Brain microvascular endothelial cell (primary cell): ENCODE measurements around the gene PCDHGA1.
"Not testable (repeated sequence)": the region's sequence is repeated elsewhere in the genome, so short reads cannot be mapped to it uniquely, and the experiment has no call there.

ENCODE experiments used
- DNase-seq: peaks from one replicate; pipeline ENCODE4 v3.0.0-alpha.2; 2020
- H3K27ac ChIP-seq: fragments of 250-450 bp; sonication (Bioruptor Pico); 2 replicates; pipeline ENCODE4 v1.5.1; 2020; ENCODE audit warnings: mild to moderate bottlenecking, moderate library complexity
- H3K27me3 ChIP-seq: fragments of 250-450 bp; sonication (Bioruptor Pico); replicated peaks from 2 replicates; pipeline ENCODE4 v1.5.1; 2020; ENCODE audit warnings: mild to moderate bottlenecking
- H3K36me3 ChIP-seq: fragments of 250-450 bp; sonication (Bioruptor Pico); replicated peaks from 2 replicates; pipeline ENCODE4 v1.5.1; 2020; ENCODE audit warnings: mild to moderate bottlenecking
- H3K4me3 ChIP-seq: 2 replicates; pipeline ENCODE4 v1.5.1; 2011; ENCODE audit warnings: low read depth, mild to moderate bottlenecking, control low read depth, low read length, moderate library complexity
- CTCF ChIP-seq: IDR thresholded peaks from 2 replicates; pipeline ENCODE4 v1.5.1; 2011; ENCODE audit warnings: low read depth, mild to moderate bottlenecking, moderate library complexity, low read length, control low read depth, inconsistent platforms; ENCODE audit errors: missing control alignments
- in situ Hi-C: cut with HindIII; loops from 2 replicates; pipeline ENCODE4 v1.10.0; 2017; ENCODE audit warnings: low sequenced_read_pairs, low pct_ligation_motif_present

PCDHGA1 gene

GRCh38 chr5:141330299-141331080 lies at the start of gene PCDHGA1:
PCDHGA1 (plus strand) TSS chr5:141330514.
- peak within 1 kb of the TSS; percentile 13 for H3K4me3 ChIP-seq

GRCh38 chr5:141298376-141298775 lies 31.9 kb upstream of the PCDHGA1 start:
- Histone ChIP-seq H3K27me3 (no peaks in the 10 kb centered on the region), H3K27ac (no peak overlapping the region), H3K4me3 (no peak overlapping the region), H3K36me3 (no peaks in the 10 kb centered on the region)
- in situ Hi-C loops = no loop called here
- DNase-seq = no peak
- no peak for TF ChIP-seq CTCF

More at GRCh38 chr5:141330299-141331080, at the start of gene PCDHGA1:
- H3K36me3 ChIP-seq = no peaks in the 10 kb centered on the region
- H3K27me3 ChIP-seq = no peaks in the 10 kb centered on the region
- no peak within 1 kb of the TSS for H3K27ac ChIP-seq
- in situ Hi-C loops = no loop called here
- DNase-seq = peak; percentile 66
- peak; percentile 49 for TF ChIP-seq CTCF

- no peaks in the 10 kb centered on the region for H3K36me3 ChIP-seq
- TF ChIP-seq CTCF = no peak
- H3K27me3 ChIP-seq = no peaks in the 10 kb centered on the region
- no peak within 1 kb of the TSS for H3K27ac ChIP-seq
- H3K4me3 ChIP-seq = no peak within 1 kb of the TSS
- DNase-seq = no peak
- in situ Hi-C loops = no loop called here
Measured at GRCh38 chr5:141303756-141304155, 26.6 kb upstream of the PCDHGA1 start, which contains the start of gene SLC25A2. SLC25A2 (minus strand) TSS chr5:141304049; CDS start chr5:141303865, 184 bp downstream.

GRCh38 chr5:141306630-141307029 lies 23.7 kb upstream of the PCDHGA1 start:
- H3K27me3 ChIP-seq = no peaks in the 10 kb centered on the region
- no peak overlapping the region for H3K4me3 ChIP-seq
- H3K36me3 ChIP-seq = no peaks in the 10 kb centered on the region
- no peak for TF ChIP-seq CTCF
- in situ Hi-C loops = no loop called here
- DNase-seq = no peak
- H3K27ac ChIP-seq = no peak overlapping the region

GRCh38 chr5:141313711-141314110 lies 16.6 kb upstream of the PCDHGA1 start:
- Histone ChIP-seq H3K27me3 (no peaks in the 10 kb centered on the region), H3K4me3 (no peak overlapping the region), H3K36me3 (peaks cover 13% of the 10 kb centered on the region), H3K27ac (no peak overlapping the region)
- in situ Hi-C loops = no loop called here
- no peak for TF ChIP-seq CTCF
- DNase-seq = no peak

GRCh38 chr5:141316963-141317362 lies 13.4 kb upstream of the PCDHGA1 start:
- DNase-seq, H3K27ac ChIP-seq, H3K4me3 ChIP-seq, H3K27me3 ChIP-seq, in situ Hi-C loops: not testable (repeated sequence)
- peaks cover 17% of the 10 kb centered on the region for H3K36me3 ChIP-seq
